Measurements from ENCODE around the gene POMP.

Gene POMP

GRCh38 chr13:28658796-28659620, at the start of gene POMP:
TSS of gene POMP (plus strand) at chr13:28659130. CDS start at chr13:28659185, 55 bp downstream.
- DNase-seq: peak; percentile 84

- DNase-seq: no peak
Observed at GRCh38 chr13:28609381-28609780, 49.5 kb upstream of the POMP start.

DNA sequence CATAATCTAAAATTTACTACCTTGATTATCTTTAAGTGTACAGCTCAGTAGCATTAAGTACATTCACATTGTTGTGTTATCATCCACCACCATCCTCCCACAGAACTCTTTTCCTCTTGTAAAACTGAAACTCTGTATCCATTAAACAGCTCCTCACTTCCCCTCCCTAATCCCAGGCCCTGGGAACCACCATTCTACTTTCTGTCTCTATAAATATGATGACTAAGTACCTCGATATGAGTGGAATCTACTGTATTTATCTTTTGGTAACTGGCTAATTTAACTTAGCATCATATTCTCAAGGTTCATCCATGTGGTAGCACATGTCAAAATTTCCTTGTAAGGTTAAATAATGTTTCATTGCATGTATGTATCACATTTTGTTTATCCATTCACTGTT, 49.0 kb upstream of the POMP start:
- DNase-seq: no peak

GRCh38 chr13:28610996-28611395, 47.9 kb upstream of the POMP start:
- DNase-seq: no peak

DNA sequence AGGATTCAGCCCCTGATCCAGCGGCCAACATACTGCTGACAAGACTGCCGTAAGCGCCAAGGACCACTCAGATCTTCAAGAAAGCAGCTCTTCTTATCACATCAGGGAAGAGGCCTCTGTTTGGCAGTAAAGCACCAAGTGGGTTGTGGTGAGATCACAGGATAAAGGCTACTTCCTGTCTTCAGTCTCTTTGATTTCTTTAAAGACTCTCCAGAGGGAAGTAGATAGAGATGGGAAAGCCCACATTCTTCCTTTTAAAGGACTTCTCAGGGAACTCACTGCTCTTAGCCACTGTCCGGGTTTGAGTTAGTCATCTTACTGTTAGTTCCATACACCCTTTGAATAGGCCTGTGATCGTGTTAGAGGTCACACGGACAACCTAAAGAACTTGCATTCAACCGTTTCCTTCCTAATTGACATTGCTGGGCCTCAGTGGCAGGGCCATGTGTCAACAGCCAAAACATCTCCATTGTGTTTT, 47.2 kb upstream of the POMP start:
- DNase-seq: no peak

DNA sequence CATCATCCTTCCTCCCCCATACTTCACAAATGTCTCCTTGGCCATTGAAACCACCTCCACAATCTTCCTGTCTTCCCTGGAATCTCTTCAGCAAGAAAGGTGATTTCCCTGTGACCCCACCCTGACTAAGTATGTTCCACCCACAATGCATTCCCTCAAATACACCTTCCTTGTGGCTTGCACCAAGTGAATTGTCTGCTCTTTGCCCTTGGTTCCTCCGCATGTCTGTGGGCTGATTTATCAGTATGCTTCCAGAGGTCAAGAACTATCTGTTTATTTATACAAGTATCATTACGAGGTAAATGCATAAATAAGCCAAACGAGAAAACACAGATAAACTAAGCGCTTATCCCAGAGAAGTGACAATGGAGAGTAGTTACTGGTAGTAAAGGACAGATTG, 45.4 kb upstream of the POMP start:
- no peak for DNase-seq

DNA sequence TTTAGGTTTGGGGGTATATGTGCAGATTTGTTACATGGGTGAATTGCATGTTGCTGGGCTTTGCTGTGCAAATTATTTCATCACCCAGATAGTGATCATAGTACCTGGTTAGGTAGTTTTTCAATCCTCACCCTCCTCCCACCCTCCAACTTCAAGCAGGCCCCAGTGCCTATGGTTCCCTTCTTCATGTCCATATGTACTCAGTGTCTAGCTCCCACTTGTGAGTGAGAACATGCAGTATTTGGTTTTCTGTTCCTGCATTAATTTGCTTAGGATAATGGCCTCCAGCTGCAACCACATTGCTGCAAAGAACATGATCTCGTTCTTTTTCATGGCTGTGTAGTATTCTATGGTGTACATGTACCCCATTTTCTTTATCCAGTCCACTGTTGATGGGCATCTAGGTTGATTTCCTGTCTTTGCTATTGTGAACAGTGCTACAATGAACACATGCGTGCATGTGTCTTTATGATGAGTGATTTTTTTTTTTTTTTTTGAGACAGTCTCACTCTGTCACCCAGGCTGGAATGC, 42.9 kb upstream of the POMP start:
- no peak for DNase-seq

DNA sequence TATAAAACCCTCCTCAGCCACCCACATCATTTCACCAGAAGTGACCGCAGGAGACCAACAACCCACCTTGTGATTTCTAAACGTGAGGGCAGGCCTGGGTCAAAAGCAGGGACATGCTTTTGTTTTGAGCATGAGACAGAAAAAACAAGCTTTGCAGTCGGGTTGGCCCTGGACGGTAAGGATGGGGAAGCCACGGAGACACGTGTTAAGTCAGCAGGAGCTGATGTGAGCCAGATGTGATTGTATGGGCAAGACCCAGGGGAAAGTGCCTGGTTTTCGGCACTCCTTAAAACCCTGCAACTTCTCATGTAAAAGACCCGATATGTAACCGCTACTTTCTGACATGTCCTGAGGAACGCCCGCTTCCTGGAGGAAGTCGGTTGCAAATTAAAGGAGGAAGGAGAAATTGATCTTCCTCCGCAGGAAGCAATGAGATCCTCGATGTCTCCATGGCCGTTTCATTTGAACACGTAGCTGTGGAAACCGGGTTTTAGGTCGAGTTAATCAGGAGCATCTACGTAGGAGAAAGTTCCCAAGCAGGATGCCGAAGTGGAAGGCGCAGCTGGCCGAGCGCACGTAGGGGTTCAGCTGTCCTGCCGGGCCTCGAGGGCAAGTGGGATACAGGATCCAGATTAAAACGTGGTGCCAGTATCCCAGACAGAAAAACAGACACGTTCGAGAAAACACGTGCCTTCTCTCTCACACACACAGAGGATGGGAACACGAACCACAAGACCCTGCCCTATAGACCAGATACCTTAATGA, 40.5 kb upstream of the POMP start:
- DNase-seq: no peak

- DNase-seq: no peak
Observed at GRCh38 chr13:28620011-28620830, 38.7 kb upstream of the POMP start.

DNA sequence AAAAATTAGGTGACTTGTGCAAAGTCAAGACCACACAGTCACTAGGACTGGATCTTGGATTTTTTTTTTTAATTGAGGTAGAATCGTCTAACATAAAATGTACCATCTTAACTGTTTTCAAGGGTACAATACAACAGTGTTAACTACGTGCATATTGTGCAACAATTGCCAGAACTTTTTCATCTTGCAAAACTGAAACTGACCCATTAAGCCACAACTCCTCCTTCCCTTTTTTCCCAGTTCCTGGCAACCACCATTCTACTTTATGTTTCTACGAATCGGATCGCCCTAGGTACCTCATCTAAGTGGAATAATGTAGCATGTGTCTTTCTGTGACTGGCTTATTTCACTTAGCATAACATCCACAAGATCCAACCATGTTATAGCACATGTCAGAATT, 37.5 kb upstream of the POMP start:
- no peak for DNase-seq

GRCh38 chr13:28622286-28622685, 36.6 kb upstream of the POMP start:
- no peak for DNase-seq

GRCh38 chr13:28623782-28624706, 34.9 kb upstream of the POMP start:
- DNase-seq: no peak

DNA sequence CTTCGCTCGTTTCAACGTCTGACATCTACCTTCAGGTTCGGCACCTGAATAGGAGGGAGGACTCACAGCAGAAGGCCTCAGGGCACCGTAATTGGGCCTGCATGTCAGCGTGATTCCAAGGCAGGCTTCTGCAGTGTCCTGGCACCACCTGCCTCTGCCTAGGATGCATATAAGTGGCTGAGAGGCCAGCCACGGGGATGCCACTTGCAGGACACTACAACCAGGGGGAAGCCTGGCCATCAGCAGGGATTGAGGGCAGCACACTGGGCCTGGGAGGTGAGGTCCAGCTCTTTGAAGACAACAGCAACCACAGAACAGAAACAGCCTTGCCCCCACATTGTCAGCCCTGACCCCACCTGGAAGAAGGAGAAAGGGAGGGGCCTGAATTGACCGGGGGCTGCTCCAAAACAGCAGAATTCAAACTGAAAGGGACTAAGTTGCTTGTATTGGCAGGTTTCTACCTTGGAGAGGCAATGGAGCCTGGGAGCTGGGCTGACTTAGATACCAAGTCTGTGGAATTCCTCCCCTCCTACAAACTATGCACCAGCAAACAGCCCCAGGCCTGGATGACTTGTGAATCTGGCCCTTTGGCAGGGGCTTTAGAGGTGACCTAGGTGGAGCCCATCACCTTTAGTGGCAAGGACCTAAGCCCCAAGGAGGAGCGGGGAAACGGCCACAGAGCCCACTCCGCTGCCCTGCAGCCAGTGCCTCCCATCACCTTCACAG, 34.1 kb upstream of the POMP start:
- DNase-seq: no peak

- no peak for DNase-seq
Observed at GRCh38 chr13:28626266-28626665, 32.7 kb upstream of the POMP start.

DNA sequence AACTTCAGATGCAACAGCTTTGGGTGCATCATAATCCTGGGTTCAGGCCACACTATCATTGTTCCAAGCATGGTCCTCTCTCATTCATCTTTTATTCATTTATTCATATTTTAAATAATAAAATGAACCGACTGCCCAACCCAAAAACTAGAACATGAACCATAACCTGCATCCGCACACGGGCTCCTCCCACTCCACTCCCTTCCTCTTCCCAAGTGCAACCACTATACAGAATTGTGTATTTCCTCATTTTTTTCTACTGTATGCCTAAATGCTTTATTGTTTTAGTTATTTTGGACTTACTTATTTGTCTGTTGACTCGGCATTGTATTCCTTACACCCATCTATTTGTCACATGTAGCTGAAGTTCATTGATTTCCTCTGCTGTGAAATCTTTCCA, 30.7 kb upstream of the POMP start:
- no peak for DNase-seq

DNA sequence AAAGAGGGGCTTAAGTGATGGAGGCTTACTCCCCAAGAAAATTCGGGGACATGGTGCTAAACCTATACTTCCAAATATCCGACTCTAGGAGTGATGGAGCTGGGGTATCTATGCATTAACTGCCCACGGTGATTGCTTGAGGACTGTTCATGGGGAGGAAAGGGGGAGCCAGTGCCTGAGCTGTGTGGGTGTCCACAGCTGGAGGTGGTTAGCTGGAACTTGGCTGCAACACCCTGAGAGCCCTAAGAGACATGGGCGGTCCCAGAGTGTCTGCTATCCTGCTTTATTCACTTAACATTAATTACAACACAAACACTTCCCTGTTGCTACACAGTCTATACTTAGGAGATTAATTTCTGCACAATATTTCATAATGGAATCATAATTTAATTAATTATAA, 28.1 kb upstream of the POMP start:
- no peak for DNase-seq

DNA sequence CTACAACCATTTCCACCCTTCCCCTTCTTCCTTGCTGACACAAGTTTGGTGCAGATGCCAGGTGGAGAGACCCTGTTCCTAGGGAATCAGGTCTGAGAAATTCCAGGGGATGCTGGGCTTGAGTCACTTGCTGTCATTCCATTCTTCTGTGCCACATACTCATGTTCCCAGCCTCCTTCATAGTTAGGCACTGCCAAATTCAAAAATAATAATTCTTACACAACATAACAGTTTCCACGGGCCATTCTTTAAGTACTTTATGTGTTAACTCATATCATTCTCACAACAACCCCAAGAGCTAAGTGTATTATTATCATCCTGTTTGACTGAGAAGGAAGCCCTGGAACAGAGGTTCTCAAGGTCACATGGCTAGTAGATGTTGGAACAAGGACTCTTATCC, 27.1 kb upstream of the POMP start:
- DNase-seq: no peak

- DNase-seq: no peak
Observed at GRCh38 chr13:28636069-28636468, 22.9 kb upstream of the POMP start.

GRCh38 chr13:28636677-28637317, 22.1 kb upstream of the POMP start:
- peak; percentile 39 for DNase-seq

DNA sequence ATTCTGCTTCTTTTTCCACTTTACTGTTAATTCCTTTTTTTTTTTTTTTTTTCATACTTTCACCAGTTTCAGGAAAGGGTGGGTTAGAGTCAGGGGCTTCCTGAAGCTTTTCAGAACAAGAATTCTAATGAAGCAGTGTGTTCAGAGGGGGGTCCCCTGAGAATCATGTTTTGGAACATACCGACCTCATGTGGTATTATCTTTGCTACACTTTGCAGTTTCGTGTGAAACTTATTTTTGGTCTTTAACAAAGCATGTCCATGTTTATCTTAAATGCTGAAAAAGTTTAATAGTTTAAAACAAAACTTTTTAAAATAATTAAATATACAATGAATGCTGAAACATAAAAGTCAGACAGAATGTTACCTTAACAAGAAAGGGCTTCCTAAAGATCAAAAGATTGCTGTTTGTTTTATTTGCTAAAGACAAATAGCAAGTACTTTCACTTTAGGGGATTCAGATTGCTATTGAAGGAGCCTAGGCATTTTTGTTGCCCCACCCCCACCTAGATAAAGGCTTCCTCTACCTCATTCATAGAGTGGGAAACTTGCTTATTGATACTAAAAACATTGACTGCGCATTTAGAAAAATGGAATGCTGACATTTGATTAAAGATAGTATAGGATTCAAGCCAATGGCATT, 21.1 kb upstream of the POMP start:
- DNase-seq: no peak
